Measurements from ENCODE around the gene BCOR.

The BCOR gene

GRCh38 chrX:40083120-40083978 lies 14.4 kb downstream of the BCOR start:
- no peak for DNase-seq

- no peak for DNase-seq
Measured at GRCh38 chrX:40082447-40083119, 15.2 kb downstream of the BCOR start.

GRCh38 chrX:40081679-40082068 lies 16.1 kb downstream of the BCOR start:
- no peak for DNase-seq

GRCh38 chrX:40080894-40081678 lies 16.7 kb downstream of the BCOR start:
- no peak for DNase-seq

- DNase-seq, result no peak
Measured at GRCh38 chrX:40079572-40079971, 18.2 kb downstream of the BCOR start.

- DNase-seq, result no peak
Measured at GRCh38 chrX:40078489-40079227, 19.1 kb downstream of the BCOR start.

GRCh38 chrX:40077906-40078305 lies 19.9 kb downstream of the BCOR start:
- DNase-seq, result no peak

- DNase-seq, result no peak
Measured at GRCh38 chrX:40076750-40077575, 20.8 kb downstream of the BCOR start.

GRCh38 chrX:40074959-40075332 lies 22.8 kb downstream of the BCOR start:
- no peak for DNase-seq

- no peak for DNase-seq
Measured at GRCh38 chrX:40074080-40074958, 23.4 kb downstream of the BCOR start.

- DNase-seq, result no peak
Measured at GRCh38 chrX:40073439-40074054, 24.2 kb downstream of the BCOR start.

GRCh38 chrX:40072246-40072645 lies 25.5 kb downstream of the BCOR start:
- DNase-seq, result no peak

GRCh38 chrX:40068048-40068447 lies 29.7 kb downstream of the BCOR start:
- DNase-seq, result no peak

GRCh38 chrX:40066700-40067099 lies 31.1 kb downstream of the BCOR start:
- no peak for DNase-seq

- DNase-seq, result no peak
Measured at GRCh38 chrX:40065296-40066046, 32.3 kb downstream of the BCOR start.

- DNase-seq, result no peak
Measured at GRCh38 chrX:40064055-40064597, 33.6 kb downstream of the BCOR start.

GRCh38 chrX:40063555-40063954 lies 34.2 kb downstream of the BCOR start:
- DNase-seq, result no peak

GRCh38 chrX:40062525-40063155 lies 35.1 kb downstream of the BCOR start:
- no peak for DNase-seq

Data from SHP77 treated with DMSO at 0.1 percent for 48 hours (cell line).